ENCODE measurements around the gene SF3B1. TPM values are rescaled to one million over a fixed set of nuclear protein-coding genes. Genes with fewer than 3 reads are reported as not detected.

SF3B1 gene
- total RNA-seq, 4 donors from 2014 or later = 111 to 309 (median 188) TPM

GRCh38 chr2:197359859-197360258, 75.0 kb downstream of the SF3B1 start:
- H3K9me3 ChIP-seq = no peaks in the 10 kb centered on the region
- no peak for ATAC-seq
- no peaks in the 10 kb centered on the region for H3K27me3 ChIP-seq
- H3K4me1 ChIP-seq = no peaks in the 10 kb centered on the region
- no peaks in the 10 kb centered on the region for H3K36me3 ChIP-seq
- WGBS, 2 donors (ENCODE audit: low coverage in 1 of 2) = no CpG with 5 or more reads among the region's 1 CpG
- no peak for TF ChIP-seq POLR2A (IDR thresholded peaks at IDR 0.05)
- TF ChIP-seq POLR2AphosphoS5 (IDR thresholded peaks at IDR 0.05) = no peak
- TF ChIP-seq EP300 (IDR thresholded peaks at IDR 0.05) = no peak
- TF ChIP-seq, protein P1, sequence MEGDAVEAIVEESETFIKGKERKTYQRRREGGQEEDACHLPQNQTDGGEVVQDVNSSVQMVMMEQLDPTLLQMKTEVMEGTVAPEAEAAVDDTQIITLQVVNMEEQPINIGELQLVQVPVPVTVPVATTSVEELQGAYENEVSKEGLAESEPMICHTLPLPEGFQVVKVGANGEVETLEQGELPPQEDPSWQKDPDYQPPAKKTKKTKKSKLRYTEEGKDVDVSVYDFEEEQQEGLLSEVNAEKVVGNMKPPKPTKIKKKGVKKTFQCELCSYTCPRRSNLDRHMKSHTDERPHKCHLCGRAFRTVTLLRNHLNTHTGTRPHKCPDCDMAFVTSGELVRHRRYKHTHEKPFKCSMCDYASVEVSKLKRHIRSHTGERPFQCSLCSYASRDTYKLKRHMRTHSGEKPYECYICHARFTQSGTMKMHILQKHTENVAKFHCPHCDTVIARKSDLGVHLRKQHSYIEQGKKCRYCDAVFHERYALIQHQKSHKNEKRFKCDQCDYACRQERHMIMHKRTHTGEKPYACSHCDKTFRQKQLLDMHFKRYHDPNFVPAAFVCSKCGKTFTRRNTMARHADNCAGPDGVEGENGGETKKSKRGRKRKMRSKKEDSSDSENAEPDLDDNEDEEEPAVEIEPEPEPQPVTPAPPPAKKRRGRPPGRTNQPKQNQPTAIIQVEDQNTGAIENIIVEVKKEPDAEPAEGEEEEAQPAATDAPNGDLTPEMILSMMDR (IDR thresholded peaks at IDR 0.05) = no peak
- no peak overlapping the region for H3K4me3 ChIP-seq
- no peak overlapping the region for H3K27ac ChIP-seq

DNA sequence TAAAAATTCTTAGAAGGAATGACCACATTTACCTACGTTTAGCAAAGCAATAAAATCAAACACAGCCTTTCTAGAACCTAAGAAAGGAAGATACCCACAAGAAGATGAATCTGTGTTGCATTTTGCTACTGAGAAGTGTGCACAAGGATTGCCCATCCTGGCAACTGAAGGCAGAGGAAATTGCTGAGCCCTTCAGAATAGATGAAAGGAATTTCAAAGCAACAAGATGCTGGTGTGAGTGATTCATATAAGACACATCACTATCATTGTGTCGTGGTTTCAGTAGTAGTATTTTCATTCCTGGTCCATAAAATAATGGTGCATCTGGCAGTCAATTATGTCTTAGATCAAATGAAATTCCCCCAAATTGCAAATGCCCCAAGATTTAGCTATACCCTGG, 75.9 kb downstream of the SF3B1 start:
- no peak for ATAC-seq
- Histone ChIP-seq H3K4me1 (no peaks in the 10 kb centered on the region), H3K27ac (no peak overlapping the region), H3K36me3 (no peaks in the 10 kb centered on the region), H3K4me3 (no peak overlapping the region), H3K9me3 (no peaks in the 10 kb centered on the region), H3K27me3 (no peaks in the 10 kb centered on the region)
- no peak for TF ChIP-seq POLR2A (IDR thresholded peaks at IDR 0.05)
- no peak for TF ChIP-seq EP300 (IDR thresholded peaks at IDR 0.05)
- TF ChIP-seq POLR2AphosphoS5 (IDR thresholded peaks at IDR 0.05) = no peak
- TF ChIP-seq, protein P1 (IDR thresholded peaks at IDR 0.05) = no peak
- 57 to 59% methylated on average over 1 to 2 of the region's 2 CpGs for WGBS, 2 donors (ENCODE audit: low coverage in 1 of 2)

DNA sequence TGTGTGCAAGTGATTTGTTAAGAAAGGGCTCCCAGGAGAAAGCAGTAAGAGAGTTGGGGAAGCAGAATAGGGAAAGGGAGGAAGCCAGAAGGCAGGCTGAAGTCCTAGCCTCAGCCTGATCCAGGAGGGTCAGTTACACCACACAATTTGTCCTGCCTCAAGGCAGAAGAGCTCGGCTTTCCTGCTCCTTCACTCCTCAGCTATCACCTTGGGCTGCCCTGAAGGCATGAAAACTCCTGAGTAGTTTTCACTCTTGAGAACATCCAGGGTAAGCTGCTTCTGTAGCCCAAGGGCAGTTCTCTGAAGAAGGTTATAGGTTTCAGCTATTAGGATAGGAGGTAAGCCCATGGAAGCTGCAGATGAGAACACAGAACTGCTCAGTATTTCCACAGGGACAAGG, 76.8 kb downstream of the SF3B1 start:
- Histone ChIP-seq H3K36me3 (no peaks in the 10 kb centered on the region), H3K27ac (no peak overlapping the region), H3K9me3 (no peaks in the 10 kb centered on the region), H3K27me3 (no peaks in the 10 kb centered on the region), H3K4me3 (no peak overlapping the region), H3K4me1 (no peaks in the 10 kb centered on the region)
- WGBS, 2 donors (ENCODE audit: low coverage in 1 of 2) = 80 to 83% methylated on average over 1 of the region's 1 CpG
- TF ChIP-seq POLR2AphosphoS5 (IDR thresholded peaks at IDR 0.05) = no peak
- no peak for TF ChIP-seq POLR2A (IDR thresholded peaks at IDR 0.05)
- TF ChIP-seq EP300 (IDR thresholded peaks at IDR 0.05) = no peak
- TF ChIP-seq, protein P1 (IDR thresholded peaks at IDR 0.05) = no peak
- ATAC-seq = no peak

DNA sequence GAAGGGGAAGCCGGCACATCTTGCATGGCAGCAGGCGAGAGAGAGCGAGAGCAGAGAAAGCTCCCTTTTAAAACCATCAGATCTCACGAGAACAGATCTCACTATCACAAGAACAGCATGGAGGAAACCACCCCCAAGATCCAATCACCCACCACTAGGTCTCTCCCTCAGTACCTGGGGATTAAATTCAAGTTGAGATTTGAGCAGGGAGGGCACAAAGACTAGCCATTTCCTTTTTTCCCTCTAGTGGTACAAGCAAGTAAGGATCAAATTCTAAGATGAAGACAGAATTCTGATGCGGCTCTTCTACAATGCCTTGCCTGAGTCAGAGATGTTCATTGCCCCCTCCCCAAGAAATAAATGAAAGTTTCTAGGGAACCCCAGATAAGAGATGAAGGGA, 78.7 kb downstream of the SF3B1 start:
- Histone ChIP-seq H3K27me3 (no peaks in the 10 kb centered on the region), H3K4me3 (no peak overlapping the region), H3K36me3 (no peaks in the 10 kb centered on the region), H3K9me3 (no peaks in the 10 kb centered on the region), H3K27ac (no peak overlapping the region), H3K4me1 (no peaks in the 10 kb centered on the region)
- TF ChIP-seq POLR2AphosphoS5 (IDR thresholded peaks at IDR 0.05) (no peak), POLR2A (IDR thresholded peaks at IDR 0.05) (no peak), EP300 (IDR thresholded peaks at IDR 0.05) (no peak)
- TF ChIP-seq, protein P1 (IDR thresholded peaks at IDR 0.05) = no peak
- ATAC-seq = no peak
- WGBS, 2 donors (ENCODE audit: low coverage in 1 of 2) = 80 to 95% methylated on average over 5 of the region's 5 CpGs

DNA sequence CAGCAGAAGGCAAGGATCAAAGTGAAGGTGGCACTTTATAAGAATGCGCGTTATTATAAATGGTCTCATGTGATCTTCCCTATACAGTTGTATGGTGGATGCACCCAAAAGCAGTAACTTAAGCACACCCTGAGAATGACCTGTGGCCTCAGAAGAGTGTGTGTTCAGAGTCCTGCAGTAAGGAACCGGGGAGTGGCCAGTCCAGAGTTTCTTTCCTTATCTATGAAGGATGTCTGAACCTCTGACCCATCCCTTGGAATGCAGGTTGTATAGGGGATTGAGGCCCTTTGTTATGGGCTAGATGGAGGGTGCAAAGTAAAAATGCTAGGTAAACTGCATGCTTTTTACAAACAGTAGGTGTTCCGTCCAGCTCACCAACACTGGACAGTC, 80.7 kb downstream of the SF3B1 start:
- TF ChIP-seq, protein P1 (IDR thresholded peaks at IDR 0.05) = no peak
- TF ChIP-seq POLR2A (IDR thresholded peaks at IDR 0.05) (no peak), EP300 (IDR thresholded peaks at IDR 0.05) (no peak), POLR2AphosphoS5 (IDR thresholded peaks at IDR 0.05) (no peak)
- 92 to 97% methylated on average over 3 of the region's 4 CpGs for WGBS, 2 donors (ENCODE audit: low coverage in 1 of 2)

More for the DNA sequence above, 80.7 kb downstream of the SF3B1 start:
- no peaks in the 10 kb centered on the region for H3K4me1 ChIP-seq
- no peak for ATAC-seq
- H3K27me3 ChIP-seq = no peaks in the 10 kb centered on the region
- no peaks in the 10 kb centered on the region for H3K9me3 ChIP-seq
- H3K27ac ChIP-seq = no peak overlapping the region
- no peaks in the 10 kb centered on the region for H3K36me3 ChIP-seq
- no peak overlapping the region for H3K4me3 ChIP-seq

All from gastroesophageal sphincter (tissue), 4 donors.